SHP77 treated with DMSO at 0.1 percent for 48 hours (cell line): Measurements from ENCODE around the gene MISP3.
"Not testable (repeated sequence)": the region's sequence is repeated elsewhere in the genome, so short reads cannot be mapped to it uniquely, and the experiment has no call there.

Source experiments
- DNase-seq: peaks from one replicate; lab custom pipeline; 2025; lab: John Stamatoyannopoulos, UW

The MISP3 gene

GRCh38 chr19:14072535-14073260 is at the start of gene MISP3:
TSS of gene MISP3 (plus strand) at chr19:14072786. CDS start at chr19:14073310, 524 bp downstream.
- DNase-seq = no peak

GRCh38 chr19:14023404-14024235 is 49.0 kb upstream of the MISP3 start:
- DNase-seq = peak; percentile 28

DNA sequence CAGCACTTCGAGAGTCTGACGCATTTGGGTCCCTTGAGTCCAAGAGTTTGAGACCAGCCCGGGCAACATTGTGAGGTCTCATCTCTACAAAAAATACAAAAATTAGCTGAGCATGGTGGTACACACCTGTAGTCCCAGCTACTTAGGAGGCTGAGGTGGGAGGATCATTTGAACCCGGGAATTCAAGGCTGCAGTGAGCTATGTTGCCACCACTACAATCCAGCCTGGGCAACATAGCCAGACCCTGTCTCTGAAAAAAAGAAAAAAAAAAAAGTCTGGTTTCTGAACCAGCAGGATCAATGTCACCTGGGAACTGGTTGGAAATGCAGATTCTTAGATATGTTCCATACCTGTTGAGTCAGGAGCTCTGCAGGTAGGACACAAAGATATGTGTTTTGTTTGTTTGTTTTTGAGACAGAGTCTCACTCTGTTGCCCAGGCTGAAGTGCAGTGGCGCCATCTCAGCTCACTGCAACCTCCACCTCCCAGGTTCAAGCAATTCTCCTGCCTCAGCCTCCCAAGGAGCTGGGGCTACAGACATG is 45.9 kb upstream of the MISP3 start:
- not testable (repeated sequence) for DNase-seq

DNA sequence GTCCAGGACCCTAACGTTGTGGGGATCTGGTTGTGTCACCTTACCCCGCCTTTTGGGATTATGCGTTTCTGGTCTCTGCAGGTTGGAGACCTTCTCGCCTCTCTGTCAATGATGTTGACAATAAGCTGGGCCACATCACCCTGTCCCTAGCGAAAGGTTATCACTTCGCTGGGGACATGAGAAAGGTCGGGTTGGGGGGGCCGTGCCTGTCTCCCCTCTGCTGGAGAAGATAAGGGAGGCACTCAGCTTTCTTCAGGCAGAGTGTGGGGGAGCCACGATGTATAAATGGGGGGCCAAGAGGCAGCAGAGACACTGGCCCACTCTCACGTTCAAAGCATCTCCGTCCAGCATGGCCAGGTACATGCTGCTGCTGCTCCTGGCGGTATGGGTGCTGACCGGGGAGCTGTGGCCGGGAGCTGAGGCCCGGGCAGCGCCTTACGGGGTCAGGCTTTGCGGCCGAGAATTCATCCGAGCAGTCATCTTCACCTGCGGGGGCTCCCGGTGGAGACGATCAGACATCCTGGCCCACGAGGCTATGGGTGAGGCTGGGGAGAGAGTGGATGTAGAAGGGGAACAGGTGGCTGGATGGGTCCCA is 44.6 kb upstream of the MISP3 start, which contains the start of gene RLN3:
TSS of gene RLN3 (plus strand) at position 293 of the 595 bp plus-strand sequence. CDS start at position 350, 57 bp downstream.
- DNase-seq = no peak

DNA sequence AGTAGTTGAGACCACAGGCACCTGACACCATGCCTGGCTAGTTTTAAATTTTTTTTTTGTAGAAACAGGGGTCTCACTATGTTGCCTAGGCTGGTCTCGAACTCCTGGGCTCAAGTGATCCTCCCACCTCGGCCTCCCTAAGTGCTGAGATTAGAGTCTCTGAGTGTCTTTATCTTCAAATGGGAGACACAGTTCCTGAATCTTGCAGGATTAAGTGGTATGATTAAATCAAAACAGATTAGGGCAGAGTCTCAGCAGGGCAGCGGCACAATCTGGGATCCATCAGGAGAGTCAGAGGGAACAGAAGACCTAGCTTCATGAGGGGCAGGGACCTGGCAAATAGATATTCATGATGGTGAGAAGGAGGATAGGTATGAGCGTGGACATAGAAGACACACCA is 43.7 kb upstream of the MISP3 start:
- DNase-seq = no peak

DNA sequence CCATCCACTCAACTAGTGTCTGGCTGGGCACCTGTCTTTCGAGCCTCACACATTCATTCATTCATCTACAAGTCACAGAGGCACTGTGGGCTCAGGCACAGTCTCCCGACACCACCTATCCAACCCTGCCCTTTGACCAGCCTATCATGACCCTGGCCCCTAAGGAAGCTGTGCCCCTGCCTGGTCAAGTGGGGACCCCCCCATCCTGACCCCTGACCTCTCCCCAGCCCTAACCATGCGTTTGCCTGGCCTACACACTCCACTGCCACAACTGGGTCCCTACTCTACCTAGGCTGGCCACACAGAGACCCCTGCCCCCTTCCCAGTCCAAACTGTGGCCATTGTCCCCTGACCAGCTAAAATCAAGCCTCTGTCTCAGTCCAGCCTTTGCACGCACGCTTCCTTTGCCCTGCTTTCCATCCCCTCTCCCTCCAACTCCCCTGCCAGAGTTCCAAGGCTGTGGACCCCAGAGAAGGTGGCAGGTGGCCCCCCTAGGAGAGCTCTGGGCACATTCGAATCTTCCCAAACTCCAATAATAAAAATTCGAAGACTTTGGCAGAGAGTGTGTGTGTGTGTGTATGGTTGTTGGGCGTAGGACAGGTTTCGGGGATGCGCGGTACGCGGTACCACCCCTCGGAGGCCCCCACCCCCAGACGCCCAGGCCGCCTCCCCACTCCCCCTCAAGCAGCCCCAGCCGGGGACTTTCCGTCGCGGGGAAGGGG is 41.4 kb upstream of the MISP3 start:
- no peak for DNase-seq

DNA sequence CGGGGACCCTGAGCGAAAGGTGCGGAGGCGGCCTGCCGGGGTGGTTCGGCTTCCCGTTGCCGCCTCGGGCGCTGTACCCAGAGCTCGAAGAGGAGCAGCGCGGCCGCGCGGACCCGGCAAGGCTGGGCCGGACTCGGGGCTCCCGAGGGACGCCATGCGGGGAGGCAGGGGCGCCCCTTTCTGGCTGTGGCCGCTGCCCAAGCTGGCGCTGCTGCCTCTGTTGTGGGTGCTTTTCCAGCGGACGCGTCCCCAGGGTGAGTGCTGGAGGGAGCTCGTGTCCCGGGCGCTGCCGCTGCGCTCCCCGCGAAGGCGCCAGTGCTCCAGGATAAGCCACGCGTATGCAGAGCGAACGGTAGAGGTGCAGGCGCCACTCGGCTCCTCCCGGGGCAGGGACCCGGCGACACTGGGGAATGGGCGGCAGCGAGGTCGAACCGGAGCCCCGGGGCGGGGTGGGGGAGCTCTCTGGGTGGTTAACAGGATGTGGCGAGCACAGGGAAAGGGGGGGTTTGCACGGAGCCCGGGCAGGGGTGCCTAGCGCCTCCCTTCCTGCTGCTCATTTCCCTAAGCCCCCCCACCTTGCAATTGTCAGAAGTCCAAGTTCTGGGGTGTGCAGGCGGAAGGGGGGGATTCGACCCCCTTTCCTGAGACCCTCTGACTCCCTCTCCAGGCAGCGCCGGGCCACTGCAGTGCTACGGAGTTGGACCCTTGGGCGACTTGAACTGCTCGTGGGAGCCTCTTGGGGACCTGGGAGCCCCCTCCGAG is 40.7 kb upstream of the MISP3 start, which contains the start of gene IL27RA:
TSS of gene IL27RA (plus strand) at position 44 of the 762 bp plus-strand sequence. CDS start at position 155, 111 bp downstream.
- DNase-seq = no peak

GRCh38 chr19:14033946-14034345 is 38.6 kb upstream of the MISP3 start:
- DNase-seq = no peak

- not testable (repeated sequence) for DNase-seq
Measured at GRCh38 chr19:14035159-14035558, 37.4 kb upstream of the MISP3 start.

DNA sequence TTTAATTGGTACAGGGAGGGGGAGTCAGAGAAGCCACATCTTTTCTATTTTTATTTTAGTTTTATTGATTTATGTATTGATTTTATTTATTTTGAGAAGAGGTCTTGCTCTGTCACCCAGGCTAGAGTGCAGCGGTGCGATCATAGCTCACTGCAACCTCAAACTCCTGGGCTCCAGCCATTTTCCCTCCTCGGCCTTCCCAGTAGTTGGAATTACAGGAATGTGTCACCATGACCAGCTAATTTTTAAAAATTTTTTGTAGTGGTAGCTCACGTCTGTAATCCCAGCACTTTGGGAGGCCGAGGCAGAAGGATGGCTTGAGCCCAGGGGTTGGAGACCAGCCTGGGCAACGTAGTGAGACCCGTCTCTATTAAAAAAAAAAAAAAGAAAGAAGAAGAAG is 36.9 kb upstream of the MISP3 start:
- no peak for DNase-seq

GRCh38 chr19:14039181-14039580 is 33.4 kb upstream of the MISP3 start:
- no peak for DNase-seq

GRCh38 chr19:14042659-14043608 is 29.7 kb upstream of the MISP3 start:
- DNase-seq = not testable (repeated sequence)

DNA sequence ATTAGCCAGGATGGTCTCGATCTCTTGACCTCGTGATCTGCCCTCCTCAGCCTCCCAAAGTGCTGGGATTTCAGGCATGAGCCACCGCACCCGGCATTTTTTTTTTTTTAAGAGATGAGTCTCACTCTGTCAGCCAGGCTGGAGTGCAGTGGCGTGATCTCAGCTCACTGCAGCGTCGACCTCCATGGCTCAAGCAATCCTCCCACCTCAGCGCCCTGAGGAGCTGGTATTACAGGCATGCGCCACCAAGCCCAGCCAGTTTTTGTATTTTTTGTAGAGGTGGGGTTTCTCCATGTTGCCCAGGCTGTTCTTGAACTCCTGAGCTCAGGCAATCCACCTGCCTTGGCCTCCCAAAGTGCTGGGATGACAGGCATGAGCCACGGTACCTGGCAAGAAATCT is 24.7 kb upstream of the MISP3 start:
- not testable (repeated sequence) for DNase-seq

DNA sequence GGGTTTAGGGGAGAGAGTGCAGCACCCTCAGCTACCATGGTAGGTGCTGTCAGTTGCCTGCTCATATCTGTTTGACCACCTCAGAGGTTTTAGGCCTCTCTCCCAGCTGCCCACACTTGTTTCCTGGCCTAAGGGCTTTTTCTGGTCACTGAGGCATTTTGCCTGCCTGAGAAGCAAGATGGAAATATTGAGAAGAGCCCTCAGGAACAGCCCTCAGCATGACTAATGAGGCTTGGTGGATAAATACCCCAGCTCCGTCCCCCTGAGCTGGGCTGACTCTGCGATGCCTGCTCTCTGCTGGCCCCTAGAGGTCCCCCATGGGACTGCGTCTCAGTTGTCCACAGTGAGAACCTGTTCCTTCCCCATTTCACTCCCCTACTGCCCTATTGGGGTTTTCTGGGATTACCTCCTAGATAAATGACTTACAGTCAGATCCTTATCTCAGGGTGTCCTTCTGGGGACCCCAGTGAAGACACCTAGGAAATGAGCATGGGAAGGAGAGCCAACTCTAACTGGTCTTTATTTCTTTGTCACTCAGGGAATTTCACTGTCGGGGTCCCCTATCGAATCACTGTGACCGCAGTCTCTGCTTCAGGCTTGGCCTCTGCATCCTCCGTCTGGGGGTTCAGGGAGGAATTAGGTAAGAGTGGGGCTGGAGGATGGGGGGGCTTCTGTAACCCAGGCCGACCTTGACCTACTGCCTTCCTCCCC is 24.0 kb upstream of the MISP3 start:
- no peak for DNase-seq

- DNase-seq = no peak
Measured at GRCh38 chr19:14050512-14050911, 22.1 kb upstream of the MISP3 start.

- DNase-seq = not testable (repeated sequence)
Measured at GRCh38 chr19:14050961-14051360, 21.6 kb upstream of the MISP3 start.

- no peak for DNase-seq
Measured at GRCh38 chr19:14051980-14052379, 20.6 kb upstream of the MISP3 start.

DNA sequence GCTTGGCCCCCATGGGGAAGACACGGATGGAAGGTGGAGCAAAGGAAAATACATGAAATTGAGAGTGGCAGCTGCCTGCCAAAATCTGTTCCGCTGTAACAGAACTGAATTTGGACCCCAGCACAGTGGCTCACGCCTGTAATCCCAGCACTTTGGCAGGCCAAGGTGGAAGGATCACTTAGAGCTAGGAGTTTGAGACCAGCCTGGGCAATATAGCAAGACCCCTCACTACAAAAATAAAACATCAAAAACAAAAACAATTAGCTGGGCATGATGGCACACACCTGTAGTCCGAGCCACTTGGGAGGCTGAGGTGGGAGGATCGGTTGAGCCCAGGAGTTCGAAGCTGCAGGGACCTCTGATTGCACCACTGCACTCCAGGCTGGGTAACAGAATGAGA is 20.1 kb upstream of the MISP3 start:
- no peak for DNase-seq

DNA sequence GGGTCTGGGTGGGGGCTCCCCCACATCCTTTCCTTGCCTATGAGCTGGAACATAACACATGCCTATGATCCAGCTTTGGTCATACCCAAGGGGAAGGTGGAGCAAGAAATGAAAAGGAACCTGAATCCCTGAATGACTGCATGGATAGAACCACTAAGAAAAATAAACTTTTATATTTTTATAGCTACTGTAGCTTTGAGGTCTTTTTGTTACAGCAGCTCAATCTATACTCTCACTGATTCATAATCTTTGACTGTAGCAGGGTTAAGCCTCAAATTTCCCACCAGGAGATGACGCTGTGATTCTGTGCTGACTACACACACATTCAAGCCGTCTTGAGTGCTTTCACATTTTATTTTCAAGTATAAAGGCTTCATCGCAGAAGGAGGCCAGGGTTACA is 19.6 kb upstream of the MISP3 start:
- no peak for DNase-seq
